Aorta (tissue), 5 donors: ENCODE results near the gene ERBB2. TPM values are rescaled to one million over a fixed set of nuclear protein-coding genes. Genes with fewer than 3 reads are reported as not detected.

Source experiments
- ATAC-seq: fragments of 200-7000 bp; cut with Tn5 transposase; one replicate; pipeline ENCODE4 v1.9.1; 2022; ENCODE audit warnings: moderate library complexity; ENCODE audit not compliant: low FRiP score
- DNase-seq, 2 donors: peaks; one replicate each; pipeline ENCODE4 v3.0.0-alpha.2; 2020
- H3K27ac ChIP-seq, 2 donors: one replicate each; pipeline ENCODE4 v1.5.1; 2013; ENCODE audit warnings: low read length in 2 of 2, mild to moderate bottlenecking in 2 of 2, moderate library complexity in 2 of 2, control low read depth in 1 of 2, inconsistent platforms in 1 of 2, low read depth in 1 of 2
- H3K27me3 ChIP-seq, 2 donors: one replicate each; pipeline ENCODE4 v1.6.1; 2013; ENCODE audit warnings: control low read depth in 1 of 2, low read length in 1 of 2, mild to moderate bottlenecking in 1 of 2, moderate library complexity in 1 of 2; ENCODE audit not compliant: insufficient read depth in 2 of 2, control insufficient read depth in 1 of 2
- H3K36me3 ChIP-seq, 2 donors: one replicate each; pipeline ENCODE4 v1.6.1; 2013; ENCODE audit warnings: control low read depth in 1 of 2, low read length in 1 of 2, mild to moderate bottlenecking in 1 of 2; ENCODE audit not compliant: insufficient read depth in 2 of 2, control insufficient read depth in 1 of 2
- H3K4me1 ChIP-seq, 2 donors: one replicate each; pipeline ENCODE4 v1.6.1; 2013; ENCODE audit warnings: low read length in 2 of 2, control low read depth in 1 of 2, mild to moderate bottlenecking in 1 of 2, moderate library complexity in 1 of 2; ENCODE audit not compliant: insufficient read depth in 2 of 2, control insufficient read depth in 1 of 2
- H3K4me3 ChIP-seq, 2 donors: one replicate each; pipeline ENCODE4 v1.5.1; 2013; ENCODE audit warnings: low read length in 2 of 2, control low read depth in 1 of 2, mild to moderate bottlenecking in 1 of 2
- H3K9me3 ChIP-seq: one replicate; pipeline ENCODE4 v1.6.1; 2013; ENCODE audit warnings: mild to moderate bottlenecking, low read length; ENCODE audit not compliant: control insufficient read depth
- WGBS, 2 donors: extraction: QIAGEN DNeasy Blood & Tissue Kit; methylation state at CpG; one replicate each; pipeline ENCODE4 v1.1.7; 2013; 5-methylcytosine and 5-hydroxymethylcytosine counted together
- intact Hi-C, 2 donors: fragments of 100-400 bp; cut with DNase I; formaldehyde crosslinking; loops; one replicate each; pipeline versions ENCODE4 v1.14.2 to v1.15.0; 2022
- polyA plus RNA-seq, 2 donors: library from polyadenylated mRNA; stranded (reverse); fragments of 200-250 nt; gene quantifications; one replicate each; pipeline ENCODE4 v1.2.3, GENCODE V29; 2013
- total RNA-seq, 2 donors: library from RNA; stranded (reverse); fragmentation: NEBNext Ultra II Directional; extraction: Animal tissue kit (Norgen Biotek cat#: 25700); gene quantifications; one replicate each; pipeline ENCODE4 v1.2.1, GENCODE V29; 2021
- donor health status: healthy with polysubstance abuse.
- donor health status: Bipolar disorder and iron deficiency.
- donor health status: DM: no; HTN: no; CAD: no.
- donor health status: DM: no; HTN: no; CAD: no.
- donor health status: DM: yes; HTN: yes; CAD: no.

Gene ERBB2
- total and polyA plus RNA-seq, 4 donors, result 22.7 to 74.0 (median 59.1) TPM

DNA sequence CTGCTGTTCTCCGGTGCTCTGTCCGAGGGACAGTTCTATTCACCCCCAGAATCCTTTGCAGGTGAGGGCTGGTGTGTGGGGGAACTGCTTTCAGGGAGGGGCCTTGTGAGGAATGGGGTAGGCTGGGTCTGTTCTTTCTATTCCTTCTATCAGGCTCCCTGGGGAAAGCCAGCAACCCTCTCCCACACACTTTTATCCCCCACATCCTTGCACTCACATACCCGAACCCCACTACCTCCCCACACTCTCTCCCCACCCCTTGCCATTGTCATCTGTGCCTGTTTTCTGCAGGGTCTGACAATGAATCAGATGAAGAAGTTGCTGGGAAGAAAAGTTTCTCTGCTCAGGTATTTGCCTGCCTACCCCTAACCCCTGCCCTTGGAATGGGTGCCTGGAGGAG lies 41.1 kb upstream of the ERBB2 start:
- intact Hi-C loops, result no loop called here
- no peak overlapping the region for H3K27ac ChIP-seq
- no peaks in the 10 kb centered on the region for H3K9me3 ChIP-seq
- H3K27me3 ChIP-seq, result no peaks in the 10 kb centered on the region
- H3K4me1 ChIP-seq, result no peaks in the 10 kb centered on the region
- H3K36me3 ChIP-seq, result peaks cover 0 to 3% of the 10 kb centered on the region in 2 donors
- ATAC-seq (no peak), DNase-seq (no peak)
- H3K4me3 ChIP-seq, result no peak overlapping the region
- WGBS, 2 donors, result 81 to 88% methylated on average over 3 of the region's 3 CpGs

GRCh38 chr17:39659279-39660010 lies 40.4 kb upstream of the ERBB2 start:
- WGBS, 2 donors, result 72 to 79% methylated on average over 11 to 15 of the region's 15 CpGs
- Histone ChIP-seq H3K27me3 (no peaks in the 10 kb centered on the region), H3K9me3 (no peaks in the 10 kb centered on the region), H3K27ac (no peak overlapping the region), H3K4me1 (no peaks in the 10 kb centered on the region), H3K4me3 (no peak overlapping the region), H3K36me3 (peaks cover 0 to 3% of the 10 kb centered on the region in 2 donors)
- DNase-seq (no peak), ATAC-seq (no peak)
- intact Hi-C loops, result no loop called here

DNA sequence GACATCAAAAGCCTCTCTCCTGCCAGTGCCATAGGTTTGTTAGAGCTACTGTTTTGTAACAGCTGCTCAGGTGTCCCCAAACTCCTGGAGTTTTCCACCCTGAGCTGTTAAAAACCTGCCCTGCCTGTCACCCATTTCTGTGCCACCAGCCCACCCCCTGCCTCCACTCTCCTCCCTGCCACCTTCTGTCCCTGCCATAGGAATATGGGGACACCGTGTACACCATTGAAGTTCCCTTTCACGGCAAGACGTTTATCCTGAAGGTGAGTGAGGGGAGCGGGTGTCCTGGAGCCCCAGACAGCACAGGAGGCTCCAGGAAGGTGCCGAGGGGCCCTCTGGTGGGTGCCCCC lies 39.9 kb upstream of the ERBB2 start:
- Histone ChIP-seq H3K4me3 (no peak overlapping the region), H3K27me3 (no peaks in the 10 kb centered on the region), H3K4me1 (no peaks in the 10 kb centered on the region), H3K9me3 (no peaks in the 10 kb centered on the region), H3K27ac (no peak overlapping the region), H3K36me3 (peaks cover 0 to 3% of the 10 kb centered on the region in 2 donors)
- DNase-seq (no peak), ATAC-seq (no peak)
- WGBS, 2 donors, result 84 to 85% methylated on average over 5 of the region's 5 CpGs
- intact Hi-C loops, result no loop called here

DNA sequence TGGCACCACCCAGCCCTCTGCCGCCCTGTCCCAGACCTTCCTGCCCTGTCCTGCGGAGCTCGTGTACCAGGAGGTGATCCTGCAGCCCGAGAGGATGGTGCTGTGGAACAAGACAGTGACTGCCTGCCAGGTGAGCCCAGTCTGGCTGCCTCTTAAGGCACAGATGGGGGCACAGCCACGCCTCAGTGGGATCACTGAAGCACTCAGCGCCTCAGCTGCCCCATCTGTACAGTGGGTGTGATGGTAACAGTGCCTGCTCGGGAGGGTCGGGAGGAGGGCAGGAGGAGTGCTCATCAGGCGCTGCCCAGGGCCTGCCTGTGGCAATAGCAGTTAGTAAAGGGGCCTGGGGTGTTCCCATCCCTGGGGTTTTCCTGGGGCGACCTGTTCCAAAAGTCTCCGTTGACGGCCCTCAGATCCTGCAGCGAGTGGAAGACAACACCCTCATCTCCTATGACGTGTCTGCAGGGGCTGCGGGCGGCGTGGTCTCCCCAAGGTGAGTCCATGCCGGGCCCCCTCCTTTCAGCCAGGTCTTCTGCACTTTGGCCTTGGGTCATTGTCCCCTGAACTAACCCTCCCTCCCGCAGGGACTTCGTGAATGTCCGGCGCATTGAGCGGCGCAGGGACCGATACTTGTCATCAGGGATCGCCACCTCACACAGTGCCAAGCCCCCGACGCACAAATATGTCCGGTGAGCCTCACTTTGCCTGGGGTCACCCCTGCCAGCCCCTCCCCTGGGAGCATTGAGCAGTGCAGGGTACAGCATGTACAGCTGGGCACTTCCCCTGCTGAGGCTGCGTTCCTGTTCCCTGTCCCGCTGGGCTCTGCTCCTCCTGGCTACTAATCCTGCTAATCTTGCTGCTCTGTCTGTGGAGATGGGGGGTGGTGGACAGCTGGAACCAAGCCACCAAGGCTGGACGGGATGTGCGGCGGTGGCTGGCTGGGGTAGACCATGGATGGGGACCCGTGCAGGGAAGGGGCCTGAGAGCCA lies 39.2 kb upstream of the ERBB2 start:
- WGBS, 2 donors, result 85 to 89% methylated on average over 35 of the region's 35 CpGs
- Histone ChIP-seq H3K9me3 (no peaks in the 10 kb centered on the region), H3K4me3 (no peak overlapping the region), H3K4me1 (no peaks in the 10 kb centered on the region), H3K27me3 (no peaks in the 10 kb centered on the region), H3K27ac (no peak overlapping the region), H3K36me3 (peaks cover 0 to 3% of the 10 kb centered on the region in 2 donors)
- intact Hi-C loops, result no loop called here
- DNase-seq (no peak), ATAC-seq (no peak)

GRCh38 chr17:39661744-39662541 lies 37.9 kb upstream of the ERBB2 start:
- no peak for DNase-seq
- Histone ChIP-seq H3K27me3 (no peaks in the 10 kb centered on the region), H3K27ac (no peak overlapping the region), H3K9me3 (no peaks in the 10 kb centered on the region), H3K4me1 (no peaks in the 10 kb centered on the region), H3K4me3 (no peak overlapping the region), H3K36me3 (peaks cover 0 to 3% of the 10 kb centered on the region in 2 donors)
- ATAC-seq, result no peak
- intact Hi-C loops, result no loop called here
- 83% methylated on average over 8 of the region's 8 CpGs for WGBS, 2 donors

GRCh38 chr17:39662551-39663339 lies 37.1 kb upstream of the ERBB2 start:
- H3K4me3 ChIP-seq, result no peak overlapping the region
- 81 to 82% methylated on average over 22 of the region's 22 CpGs for WGBS, 2 donors
- H3K36me3 ChIP-seq, result peaks cover 0 to 3% of the 10 kb centered on the region in 2 donors
- no peak overlapping the region for H3K27ac ChIP-seq
- intact Hi-C loops, result no loop called here
- H3K9me3 ChIP-seq, result no peaks in the 10 kb centered on the region
- no peak for ATAC-seq
- H3K27me3 ChIP-seq, result no peaks in the 10 kb centered on the region
- no peak for DNase-seq
- no peaks in the 10 kb centered on the region for H3K4me1 ChIP-seq

DNA sequence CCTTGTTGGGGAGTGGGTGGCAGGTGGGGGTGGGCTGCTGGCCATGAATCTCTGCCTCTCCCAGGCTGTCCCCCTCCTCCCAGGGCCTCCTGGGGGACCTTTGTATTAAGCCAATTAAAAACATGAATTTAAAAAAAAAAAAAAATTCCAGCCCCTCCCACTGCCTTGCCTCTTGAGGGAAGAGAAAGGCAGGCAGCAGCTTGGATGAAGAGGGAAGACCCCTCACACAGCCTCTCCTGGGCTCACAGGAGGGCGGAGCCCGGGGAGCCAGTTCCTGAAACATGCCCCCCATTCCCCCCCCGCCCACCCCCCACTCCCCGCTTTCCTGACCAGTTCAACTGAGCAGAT lies 36.5 kb upstream of the ERBB2 start:
- Histone ChIP-seq H3K27ac (no peak overlapping the region), H3K9me3 (no peaks in the 10 kb centered on the region), H3K27me3 (no peaks in the 10 kb centered on the region), H3K4me1 (no peaks in the 10 kb centered on the region), H3K36me3 (peaks cover 0 to 3% of the 10 kb centered on the region in 2 donors), H3K4me3 (no peak overlapping the region)
- DNase-seq, result no peak
- no peak for ATAC-seq
- intact Hi-C loops, result no loop called here
- 64 to 66% methylated on average over 4 of the region's 4 CpGs for WGBS, 2 donors
